ENCODE data around the gene MIPEP.

MIPEP gene

GRCh38 chr13:23686948-23687347, 202.3 kb downstream of the MIPEP start:
- Histone ChIP-seq H3K4me1 (ENCODE audit: control insufficient read depth, insufficient read depth, low read length) (no peaks in the 10 kb centered on the region), H3K36me3 (ENCODE audit: control insufficient read depth in 2 of 2, insufficient read depth in 1 of 2, low read length in 2 of 2) (no peaks in the 10 kb centered on the region), H3K9me3 (ENCODE audit: control insufficient read depth, insufficient read depth, low read depth, low read length) (no peaks in the 10 kb centered on the region), H3K27ac (ENCODE audit: extremely low read depth, low read depth, low read length) (no peak overlapping the region), H3K4me3 (ENCODE audit: low read depth, low read length) (no peak overlapping the region)
- no peak for TF ChIP-seq ZFP3 (tag by site-specific recombination; IDR thresholded peaks at IDR 0.05; ENCODE audit: low read depth)
- TF ChIP-seq, protein P1, sequence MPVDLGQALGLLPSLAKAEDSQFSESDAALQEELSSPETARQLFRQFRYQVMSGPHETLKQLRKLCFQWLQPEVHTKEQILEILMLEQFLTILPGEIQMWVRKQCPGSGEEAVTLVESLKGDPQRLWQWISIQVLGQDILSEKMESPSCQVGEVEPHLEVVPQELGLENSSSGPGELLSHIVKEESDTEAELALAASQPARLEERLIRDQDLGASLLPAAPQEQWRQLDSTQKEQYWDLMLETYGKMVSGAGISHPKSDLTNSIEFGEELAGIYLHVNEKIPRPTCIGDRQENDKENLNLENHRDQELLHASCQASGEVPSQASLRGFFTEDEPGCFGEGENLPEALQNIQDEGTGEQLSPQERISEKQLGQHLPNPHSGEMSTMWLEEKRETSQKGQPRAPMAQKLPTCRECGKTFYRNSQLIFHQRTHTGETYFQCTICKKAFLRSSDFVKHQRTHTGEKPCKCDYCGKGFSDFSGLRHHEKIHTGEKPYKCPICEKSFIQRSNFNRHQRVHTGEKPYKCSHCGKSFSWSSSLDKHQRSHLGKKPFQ (tag by site-specific recombination; IDR thresholded peaks at IDR 0.05) = no peak
- TF ChIP-seq ZNF157 (tag by site-specific recombination; IDR thresholded peaks at IDR 0.05) = no peak
- TF ChIP-seq ZNF280C (tag by site-specific recombination; IDR thresholded peaks at IDR 0.05) = no peak
- TF ChIP-seq MZF1 (tag by site-specific recombination; IDR thresholded peaks at IDR 0.05; ENCODE audit: borderline replicate concordance) = no peak
- no peak for TF ChIP-seq ZNF146 (tag by site-specific recombination; IDR thresholded peaks at IDR 0.05)
- no peak for TF ChIP-seq ZNF521 (tag by site-specific recombination; IDR thresholded peaks at IDR 0.05)
- TF ChIP-seq ZNF837 (tag by site-specific recombination; IDR thresholded peaks at IDR 0.05) = no peak
- TF ChIP-seq MYNN (tag by site-specific recombination; IDR thresholded peaks at IDR 0.05; ENCODE audit: borderline replicate concordance) = no peak
- TF ChIP-seq SCRT1 (tag by site-specific recombination; IDR thresholded peaks at IDR 0.05; ENCODE audit: borderline replicate concordance) = no peak
- CTCF ChIA-PET = interaction anchor here (0.9 kb wide), 1 partner anchor 21 kb away, joined by 6 read pairs; no protein-coding TSS in a partner anchor
- POLR2A ChIA-PET = no interaction called here

- Histone ChIP-seq H3K27ac (ENCODE audit: extremely low read depth, low read depth, low read length) (no peak overlapping the region), H3K4me3 (ENCODE audit: low read depth, low read length) (no peak overlapping the region), H3K4me1 (ENCODE audit: control insufficient read depth, insufficient read depth, low read length) (no peaks in the 10 kb centered on the region), H3K9me3 (ENCODE audit: control insufficient read depth, insufficient read depth, low read depth, low read length) (no peaks in the 10 kb centered on the region), H3K36me3 (ENCODE audit: control insufficient read depth in 2 of 2, insufficient read depth in 1 of 2, low read length in 2 of 2) (no peaks in the 10 kb centered on the region)
- ChIA-PET CTCF (no interaction called here), POLR2A (no interaction called here)
- TF ChIP-seq SCRT2 (tag by site-specific recombination; IDR thresholded peaks at IDR 0.05) = no peak
- no peak for TF ChIP-seq ZNF302 (tag by site-specific recombination; IDR thresholded peaks at IDR 0.05; ENCODE audit: low read depth)
- TF ChIP-seq KLF1 (tag by site-specific recombination; IDR thresholded peaks at IDR 0.05) = no peak
- no peak for TF ChIP-seq ZNF610 (tag by site-specific recombination; IDR thresholded peaks at IDR 0.05; ENCODE audit: borderline replicate concordance)
- TF ChIP-seq ZEB2 (tag by site-specific recombination; IDR thresholded peaks at IDR 0.05) = no peak
- TF ChIP-seq PRDM10 (tag by site-specific recombination; IDR thresholded peaks at IDR 0.05) = no peak
- TF ChIP-seq ZNF510 (tag by site-specific recombination; IDR thresholded peaks at IDR 0.05; ENCODE audit: insufficient replicate concordance) = no peak
- TF ChIP-seq ZNF621 (tag by site-specific recombination; IDR thresholded peaks at IDR 0.05) = no peak
- TF ChIP-seq ZBTB44 (tag by site-specific recombination; IDR thresholded peaks at IDR 0.05) = no peak
- no peak for TF ChIP-seq ZBTB26 (tag by site-specific recombination; optimal IDR thresholded peaks at IDR 0.05)
- TF ChIP-seq GLIS2 (tag by site-specific recombination; IDR thresholded peaks at IDR 0.05) = no peak
- no peak for TF ChIP-seq ZNF24 (tag by site-specific recombination; IDR thresholded peaks at IDR 0.05)
- TF ChIP-seq ZNF488 (tag by site-specific recombination; IDR thresholded peaks at IDR 0.05) = no peak
Measured at GRCh38 chr13:23685416-23685815, 203.8 kb downstream of the MIPEP start.

Data from HEK293 (cell line).